GM19463 (cell line): ENCODE data around the gene FREM3.
"Not testable (repeated sequence)": the region's sequence is repeated elsewhere in the genome, so short reads cannot be mapped to it uniquely, and the experiment has no call there.

Source experiments
- ATAC-seq: cut with Tn5 transposase; IDR thresholded peaks from one replicate; pipeline ENCODE4 v1.9.1; 2021; ENCODE audit warnings: mild to moderate bottlenecking, moderate library complexity; ENCODE audit not compliant: unreplicated experiment

The FREM3 gene

GRCh38 chr4:143700416-143701352 lies at the start of gene FREM3:
FREM3 (minus strand) TSS chr4:143700675; CDS start chr4:143700675, 0 bp downstream.
- ATAC-seq, result no peak

- no peak for ATAC-seq
Measured at GRCh38 chr4:143745874-143746273, 45.4 kb upstream of the FREM3 start.

- ATAC-seq, result no peak
Measured at GRCh38 chr4:143743591-143743990, 43.1 kb upstream of the FREM3 start.

- no peak for ATAC-seq
Measured at GRCh38 chr4:143742834-143743233, 42.4 kb upstream of the FREM3 start.

GRCh38 chr4:143736861-143737260 lies 36.4 kb upstream of the FREM3 start:
- no peak for ATAC-seq

- ATAC-seq, result not testable (repeated sequence)
Measured at GRCh38 chr4:143736061-143736460, 35.6 kb upstream of the FREM3 start.

GRCh38 chr4:143728166-143728565 lies 27.7 kb upstream of the FREM3 start:
- no peak for ATAC-seq

- no peak for ATAC-seq
Measured at GRCh38 chr4:143726714-143727113, 26.2 kb upstream of the FREM3 start.

- no peak for ATAC-seq
Measured at GRCh38 chr4:143721317-143721716, 20.8 kb upstream of the FREM3 start.

- not testable (repeated sequence) for ATAC-seq
Measured at GRCh38 chr4:143718748-143719147, 18.3 kb upstream of the FREM3 start.

- no peak for ATAC-seq
Measured at GRCh38 chr4:143713955-143714625, 13.6 kb upstream of the FREM3 start.

GRCh38 chr4:143713553-143713952 lies 13.1 kb upstream of the FREM3 start:
- no peak for ATAC-seq

- no peak for ATAC-seq
Measured at GRCh38 chr4:143712155-143712550, 11.7 kb upstream of the FREM3 start.

- no peak for ATAC-seq
Measured at GRCh38 chr4:143711543-143712154, 11.2 kb upstream of the FREM3 start.

GRCh38 chr4:143701365-143701764 lies 890 bp upstream of the FREM3 start:
- ATAC-seq, result no peak

- ATAC-seq, result no peak
Measured at GRCh38 chr4:143700046-143700415, 444 bp downstream of the FREM3 start.

GRCh38 chr4:143699331-143700045 lies 987 bp downstream of the FREM3 start:
- ATAC-seq, result no peak

- ATAC-seq, result no peak
Measured at GRCh38 chr4:143693856-143694255, 6.6 kb downstream of the FREM3 start.

GRCh38 chr4:143692241-143692640 lies 8.2 kb downstream of the FREM3 start:
- ATAC-seq, result no peak

- ATAC-seq, result no peak
Measured at GRCh38 chr4:143679434-143679833, 21.0 kb downstream of the FREM3 start.

- not testable (repeated sequence) for ATAC-seq
Measured at GRCh38 chr4:143673629-143674028, 26.8 kb downstream of the FREM3 start.
